H1 (cell line): ENCODE results near the gene PYGB.

ENCODE experiments used
- BCL11A ChIP-seq, 2 experiments: IDR thresholded peaks; one replicate each; pipeline ENCODE4 v1.6.1; 2011; ENCODE audit warnings: low read depth in 2 of 2, low read length in 2 of 2, mild to moderate bottlenecking in 2 of 2
- CTCF ChIP-seq, 3 experiments: IDR thresholded peaks; 1 replicate in 2 of 3; 2 replicates in 1 of 3; pipeline versions ENCODE4 v1.5.1 to v1.6.1; 2011; ENCODE audit warnings: low read length in 3 of 3, mild to moderate bottlenecking in 3 of 3, inconsistent platforms in 2 of 3, low read depth in 1 of 3, moderate library complexity in 1 of 3; ENCODE audit not compliant: insufficient read depth in 1 of 3; ENCODE audit errors: control extremely low read depth in 1 of 3
- EZH2 ChIP-seq: fragments of 200-600 bp; sonication (generic); IDR thresholded peaks from 2 replicates; pipeline ENCODE4 v1.7.1; 2012; ENCODE audit warnings: low read depth, mild to moderate bottlenecking, moderate library complexity, low read length, inconsistent platforms; ENCODE audit not compliant: severe bottlenecking
- HDAC2 ChIP-seq, 2 experiments: fragments of 300-600 bp in 1 of 2; sonication (generic) in 1 of 2; IDR thresholded peaks; 2 replicates each; pipeline ENCODE4 v1.6.1; 2011 to 2012; ENCODE audit warnings: low read depth in 2 of 2, low read length in 2 of 2, mild to moderate bottlenecking in 2 of 2, moderate library complexity in 2 of 2, borderline replicate concordance in 1 of 2, inconsistent platforms in 1 of 2
- MAFK ChIP-seq: IDR thresholded peaks from 2 replicates; pipeline ENCODE4 v1.6.1; 2012; ENCODE audit warnings: low read depth, mild to moderate bottlenecking, improper control_type of control experiment, low read length
- POLR2A ChIP-seq, 2 experiments: IDR thresholded peaks; 1 replicate in 1 of 2; 2 replicates in 1 of 2; pipeline ENCODE4 v1.6.1; 2011; ENCODE audit warnings: low read depth in 2 of 2, low read length in 2 of 2, mild to moderate bottlenecking in 2 of 2; ENCODE audit errors: control extremely low read depth in 1 of 2
- POLR2AphosphoS5 ChIP-seq: IDR thresholded peaks from 2 replicates; pipeline ENCODE4 v1.6.1; 2011; ENCODE audit warnings: low read depth, low read length
- RAD21 ChIP-seq, 2 experiments: IDR thresholded peaks in 1 of 2; conservative IDR thresholded peaks in 1 of 2; 2 replicates each; pipeline ENCODE4 v1.6.1; 2011; ENCODE audit warnings: low read depth in 2 of 2, low read length in 2 of 2, improper control_type of control experiment in 1 of 2, inconsistent platforms in 1 of 2, mild to moderate bottlenecking in 1 of 2, moderate library complexity in 1 of 2
- SAP30 ChIP-seq: fragments of 300-600 bp; sonication (generic); IDR thresholded peaks from 2 replicates; pipeline ENCODE4 v1.7.1; 2012; ENCODE audit warnings: low read length, moderate library complexity, mild to moderate bottlenecking, inconsistent platforms; ENCODE audit not compliant: insufficient read depth, insufficient replicate concordance
- SP1 ChIP-seq: IDR thresholded peaks from 2 replicates; pipeline ENCODE4 v1.6.1; 2011; ENCODE audit warnings: low read depth, low read length

DNA sequence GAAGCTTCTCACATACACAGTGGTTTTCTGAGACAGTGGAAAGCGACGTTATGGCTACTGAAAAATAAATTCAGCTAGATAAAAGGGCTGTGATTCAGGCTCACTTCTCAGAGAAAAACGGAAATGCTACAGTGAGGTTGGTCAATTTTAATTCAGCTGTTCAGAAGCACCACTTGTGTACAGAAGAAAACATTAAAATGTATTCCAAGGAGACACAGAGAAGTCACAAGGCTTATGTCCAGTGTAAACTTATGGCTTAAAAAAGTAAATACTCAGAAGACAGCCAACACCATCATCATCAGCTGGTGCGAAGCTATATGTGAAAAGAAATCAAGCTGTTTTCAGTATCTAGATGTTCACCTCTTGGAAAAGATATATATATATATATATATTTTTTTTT lies 74.1 kb downstream of the PYGB start:
- TF ChIP-seq RAD21 (IDR thresholded peaks at IDR 0.05 in 1 of 2, conservative IDR thresholded peaks at IDR 0.05 in 1 of 2; ENCODE audit: low read depth in 2 of 2, low read length in 2 of 2): no peak
- no peak for TF ChIP-seq CTCF (IDR thresholded peaks at IDR 0.05; ENCODE audit: control extremely low read depth in 1 of 3, insufficient read depth in 1 of 3, low read depth in 1 of 3, low read length in 3 of 3)
- no peak for TF ChIP-seq EZH2
- TF ChIP-seq HDAC2 (IDR thresholded peaks at IDR 0.05; ENCODE audit: borderline replicate concordance in 1 of 2, low read depth in 2 of 2, low read length in 2 of 2): no peak
- no peak for TF ChIP-seq SP1
- TF ChIP-seq BCL11A (IDR thresholded peaks at IDR 0.05; ENCODE audit: low read depth in 2 of 2, low read length in 2 of 2): no peak
- TF ChIP-seq MAFK: no peak
- TF ChIP-seq SAP30: no peak
- no peak for TF ChIP-seq POLR2AphosphoS5
- TF ChIP-seq POLR2A (IDR thresholded peaks at IDR 0.05; ENCODE audit: control extremely low read depth in 1 of 2, low read depth in 2 of 2, low read length in 2 of 2): no peak
